ENCODE results near the gene MLF1. TPM values are rescaled to one million over a fixed set of nuclear protein-coding genes. Genes with fewer than 3 reads are reported as not detected.

MLF1 gene
- total RNA-seq, 3 donors from 2014 or later: 3.1 to 8.1 (median 3.6) TPM

DNA sequence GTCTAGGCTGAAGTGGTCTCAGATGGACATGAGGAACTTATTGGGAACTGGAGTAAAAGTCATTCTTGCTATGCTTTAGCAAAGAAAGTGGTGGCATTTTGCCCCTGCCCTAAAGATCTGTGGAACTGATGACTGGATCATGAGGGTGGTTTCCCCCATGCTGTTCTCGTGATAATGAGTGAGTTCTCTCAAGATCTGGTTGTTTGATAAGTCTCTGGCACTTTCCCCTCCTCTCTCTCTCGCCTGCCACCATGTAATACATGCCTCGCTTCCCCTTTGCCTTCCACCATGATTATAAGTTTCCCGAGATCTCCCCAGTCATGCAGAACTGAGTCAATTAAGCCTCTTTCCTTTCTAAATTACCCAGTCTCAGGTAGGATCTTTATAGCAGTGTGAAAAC is 11.5 kb upstream of the MLF1 start:
- Histone ChIP-seq H3K9me3 (no peaks in the 10 kb centered on the region), H3K4me1 (ENCODE audit: low read depth) (no peaks in the 10 kb centered on the region), H3K4me3 (no peak overlapping the region), H3K36me3 (ENCODE audit: low read depth) (no peaks in the 10 kb centered on the region)
- DNase-seq (no peak), ATAC-seq (no peak)
- intact Hi-C loops (cut with DNase I, micrococcal nuclease): no loop called here
- TF ChIP-seq, protein P1, sequence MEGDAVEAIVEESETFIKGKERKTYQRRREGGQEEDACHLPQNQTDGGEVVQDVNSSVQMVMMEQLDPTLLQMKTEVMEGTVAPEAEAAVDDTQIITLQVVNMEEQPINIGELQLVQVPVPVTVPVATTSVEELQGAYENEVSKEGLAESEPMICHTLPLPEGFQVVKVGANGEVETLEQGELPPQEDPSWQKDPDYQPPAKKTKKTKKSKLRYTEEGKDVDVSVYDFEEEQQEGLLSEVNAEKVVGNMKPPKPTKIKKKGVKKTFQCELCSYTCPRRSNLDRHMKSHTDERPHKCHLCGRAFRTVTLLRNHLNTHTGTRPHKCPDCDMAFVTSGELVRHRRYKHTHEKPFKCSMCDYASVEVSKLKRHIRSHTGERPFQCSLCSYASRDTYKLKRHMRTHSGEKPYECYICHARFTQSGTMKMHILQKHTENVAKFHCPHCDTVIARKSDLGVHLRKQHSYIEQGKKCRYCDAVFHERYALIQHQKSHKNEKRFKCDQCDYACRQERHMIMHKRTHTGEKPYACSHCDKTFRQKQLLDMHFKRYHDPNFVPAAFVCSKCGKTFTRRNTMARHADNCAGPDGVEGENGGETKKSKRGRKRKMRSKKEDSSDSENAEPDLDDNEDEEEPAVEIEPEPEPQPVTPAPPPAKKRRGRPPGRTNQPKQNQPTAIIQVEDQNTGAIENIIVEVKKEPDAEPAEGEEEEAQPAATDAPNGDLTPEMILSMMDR (IDR thresholded peaks at IDR 0.05): no peak

DNA sequence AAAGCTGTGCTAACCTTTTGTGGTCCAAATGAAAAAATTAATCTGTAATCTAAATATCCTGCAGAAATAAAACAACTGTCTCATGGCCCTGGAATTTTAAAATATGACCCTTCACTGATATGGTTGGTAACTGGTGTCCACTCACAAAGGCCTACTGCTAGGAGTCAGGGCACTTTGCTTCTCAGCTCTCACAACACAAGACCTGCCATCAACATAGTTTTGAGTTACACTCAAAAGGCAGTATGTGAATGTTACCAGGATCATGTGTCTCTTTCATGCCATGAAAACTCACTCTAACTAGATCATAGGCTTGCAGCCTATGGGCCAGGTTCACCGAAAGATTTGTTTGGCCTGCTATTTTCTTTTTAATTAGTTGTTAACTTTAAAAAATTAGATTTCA is 10.0 kb upstream of the MLF1 start:
- Histone ChIP-seq H3K36me3 (ENCODE audit: low read depth) (no peaks in the 10 kb centered on the region), H3K9me3 (no peaks in the 10 kb centered on the region), H3K4me3 (no peak overlapping the region), H3K4me1 (ENCODE audit: low read depth) (no peaks in the 10 kb centered on the region)
- TF ChIP-seq, protein P1 (IDR thresholded peaks at IDR 0.05): no peak
- ATAC-seq (no peak), DNase-seq (no peak)
- intact Hi-C loops (cut with DNase I, micrococcal nuclease): no loop called here

DNA sequence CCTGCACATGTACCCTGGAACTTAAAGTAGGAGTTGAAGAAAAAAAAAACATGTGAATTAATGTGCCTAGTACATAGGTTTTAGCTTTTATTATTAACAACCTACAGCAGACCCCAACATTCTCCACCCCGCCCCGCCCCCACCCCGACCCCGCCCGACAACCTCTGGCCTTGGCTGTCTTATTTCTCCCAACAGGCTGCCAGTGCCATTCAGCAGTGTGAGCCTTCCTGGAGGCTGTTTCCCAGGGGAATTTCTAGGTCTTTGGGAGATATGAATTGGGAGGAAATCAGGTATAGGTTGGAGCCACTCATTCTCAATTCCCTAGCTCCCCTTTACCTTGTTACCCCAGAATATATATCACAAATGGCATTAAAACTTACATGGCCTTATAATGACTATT is 8.3 kb upstream of the MLF1 start:
- Histone ChIP-seq H3K36me3 (ENCODE audit: low read depth) (no peaks in the 10 kb centered on the region), H3K9me3 (no peaks in the 10 kb centered on the region), H3K4me3 (no peak overlapping the region), H3K4me1 (ENCODE audit: low read depth) (no peaks in the 10 kb centered on the region)
- TF ChIP-seq, protein P1 (IDR thresholded peaks at IDR 0.05): no peak
- intact Hi-C loops (cut with DNase I, micrococcal nuclease): no loop called here
- no peak for DNase-seq
- ATAC-seq: no peak

DNA sequence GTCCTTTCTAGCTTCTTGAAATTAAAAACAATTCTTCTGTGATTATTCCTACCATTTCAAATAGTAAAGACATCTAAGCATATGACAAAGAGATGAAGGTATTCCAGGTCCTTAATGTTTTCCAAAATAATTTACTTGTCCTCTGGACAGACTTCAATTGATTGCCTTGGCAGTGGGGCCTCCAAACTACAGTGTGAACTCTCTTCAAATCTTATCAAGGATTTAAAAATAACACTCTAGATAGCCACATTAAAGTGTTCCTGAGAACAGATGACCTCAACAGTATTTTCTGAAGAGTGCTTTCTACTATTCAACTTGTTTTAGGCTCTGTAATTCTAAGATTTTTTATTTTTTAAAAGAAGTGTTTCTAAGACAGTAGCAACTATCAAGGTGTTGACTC is 7.9 kb upstream of the MLF1 start:
- H3K4me3 ChIP-seq: no peak overlapping the region
- DNase-seq (no peak), ATAC-seq (no peak)
- no peaks in the 10 kb centered on the region for H3K36me3 ChIP-seq (ENCODE audit: low read depth)
- TF ChIP-seq, protein P1 (IDR thresholded peaks at IDR 0.05): no peak
- H3K9me3 ChIP-seq: no peaks in the 10 kb centered on the region
- no peaks in the 10 kb centered on the region for H3K4me1 ChIP-seq (ENCODE audit: low read depth)
- intact Hi-C loops (cut with DNase I, micrococcal nuclease): no loop called here

DNA sequence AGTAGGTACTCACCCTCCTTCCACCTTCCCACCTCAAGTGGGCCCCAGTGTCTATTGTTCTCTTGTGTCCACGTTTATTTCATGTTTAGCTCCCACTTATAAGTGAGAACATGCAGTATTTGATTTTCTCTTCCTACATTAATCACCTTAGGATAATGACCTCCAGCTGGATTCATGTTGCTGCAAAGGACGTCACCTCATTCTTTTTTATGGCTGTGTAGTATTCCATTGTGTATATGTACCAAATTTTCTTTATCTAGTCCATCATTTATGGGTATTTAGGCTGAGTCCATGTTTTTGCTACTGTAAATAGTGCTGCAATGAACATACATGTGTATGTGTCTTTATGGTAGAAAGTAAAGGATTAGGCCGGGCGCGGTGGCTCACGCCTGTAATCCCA is 5.9 kb upstream of the MLF1 start:
- no peak for DNase-seq
- no peak for ATAC-seq
- intact Hi-C loops (cut with DNase I, micrococcal nuclease): no loop called here
- TF ChIP-seq, protein P1 (IDR thresholded peaks at IDR 0.05): no peak
- H3K36me3 ChIP-seq (ENCODE audit: low read depth): no peaks in the 10 kb centered on the region
- no peaks in the 10 kb centered on the region for H3K4me1 ChIP-seq (ENCODE audit: low read depth)
- no peaks in the 10 kb centered on the region for H3K9me3 ChIP-seq
- no peak overlapping the region for H3K4me3 ChIP-seq

DNA sequence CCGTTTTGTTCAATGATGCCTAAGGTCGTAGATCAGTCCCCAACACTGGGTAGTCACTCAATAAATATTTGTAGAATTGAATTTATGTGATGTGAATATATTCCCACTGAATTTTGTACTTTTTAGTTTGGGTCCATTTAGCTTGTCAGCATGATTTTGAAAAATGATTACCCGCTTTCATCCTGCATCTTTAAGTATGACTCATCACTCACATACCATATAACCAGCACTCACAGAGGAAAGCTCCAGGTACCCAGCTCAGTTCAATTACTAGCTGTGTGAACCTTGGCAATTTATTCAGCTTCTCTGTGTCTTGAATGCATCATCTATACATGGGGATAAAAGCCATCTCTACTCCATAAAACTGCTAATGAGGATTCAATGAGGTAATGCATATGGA is 2.2 kb upstream of the MLF1 start:
- no peaks in the 10 kb centered on the region for H3K36me3 ChIP-seq (ENCODE audit: low read depth)

More for the DNA sequence above, 2.2 kb upstream of the MLF1 start:
- H3K4me3 ChIP-seq: no peak overlapping the region
- DNase-seq (no peak), ATAC-seq (no peak)
- H3K4me1 ChIP-seq (ENCODE audit: low read depth): no peaks in the 10 kb centered on the region
- no peaks in the 10 kb centered on the region for H3K9me3 ChIP-seq
- TF ChIP-seq, protein P1 (IDR thresholded peaks at IDR 0.05): no peak
- intact Hi-C loops (cut with DNase I, micrococcal nuclease): no loop called here
